Gastroesophageal sphincter (tissue), 4 donors: ENCODE data around the gene NUP160. TPM values are rescaled to one million over a fixed set of nuclear protein-coding genes. Genes with fewer than 3 reads are reported as not detected.
A peak's percentile ranks its signal among the peaks of the same experiment; 100 is the strongest.
"Not testable (repeated sequence)": the region's sequence is repeated elsewhere in the genome, so short reads cannot be mapped to it uniquely, and the experiment has no call there.

Experiments used
- ATAC-seq: fragments of 150-250 bp; one replicate; pipeline ENCODE4 v1.9.1; 2016; ENCODE audit warnings: mild to moderate bottlenecking, moderate library complexity
- H3K27ac ChIP-seq, 4 donors: fragments of 200-600 bp; sonication (generic) in 3 of 4; 1 replicate in 3 of 4; 2 replicates in 1 of 4; pipeline ENCODE4 v1.5.1; 2016 to 2019
- H3K27me3 ChIP-seq: fragments of 200-600 bp; sonication (generic); one replicate; pipeline ENCODE4 v1.5.1; 2019
- H3K36me3 ChIP-seq, 2 donors: fragments of 200-600 bp; sonication (generic); one replicate each; pipeline ENCODE4 v1.5.1; 2019; ENCODE audit warnings: control low read depth in 1 of 2
- H3K4me1 ChIP-seq, 3 donors: fragments of 200-600 bp; sonication (generic); 1 replicate in 2 of 3; 2 replicates in 1 of 3; pipeline ENCODE4 v1.5.1; 2016 to 2019; ENCODE audit warnings: control low read depth in 2 of 3
- H3K4me3 ChIP-seq, 2 donors: fragments of 200-600 bp; sonication (generic); one replicate each; pipeline ENCODE4 v1.5.1; 2019; ENCODE audit warnings: mild to moderate bottlenecking in 1 of 2, moderate library complexity in 1 of 2
- H3K9me3 ChIP-seq, 3 donors: fragments of 200-600 bp; sonication (generic); one replicate each; pipeline ENCODE4 v1.5.1; 2017 to 2019; ENCODE audit warnings: control low read depth in 2 of 3
- EP300 ChIP-seq: sonication (generic); formaldehyde crosslinking; IDR thresholded peaks from one replicate; pipeline ENCODE4 v1.6.1; 2017; ENCODE audit warnings: antibody characterized with exemption, mild to moderate bottlenecking
- POLR2A ChIP-seq, 2 donors: fragments of 450-650 bp; IDR thresholded peaks; one replicate each; pipeline ENCODE4 v1.6.1; 2017; ENCODE audit warnings: antibody characterized with exemption in 2 of 2, mild to moderate bottlenecking in 2 of 2, moderate library complexity in 1 of 2
- POLR2AphosphoS5 ChIP-seq: sonication (generic); formaldehyde crosslinking; IDR thresholded peaks from one replicate; pipeline ENCODE4 v1.6.1; 2017; ENCODE audit warnings: antibody characterized with exemption
- WGBS, 2 donors: methylation state at CpG; one replicate each; pipeline ENCODE4 v1.1.5; 2018; ENCODE audit warnings: low coverage in 1 of 2; 5-methylcytosine and 5-hydroxymethylcytosine counted together
- total RNA-seq, 4 donors: library from RNA; depleted of rRNA; stranded (reverse); fragments of >200 nt; gene quantifications; one replicate each; pipeline ENCODE4 v1.1.0, GENCODE V29; 2016
- TF ChIP-seq, protein P1 (sequence below), 4 experiments: fragments of 200-600 bp in 2 of 4; fragments of 450-650 bp in 2 of 4; sonication (generic) in 1 of 4; IDR thresholded peaks; one replicate each; pipeline ENCODE4 v1.5.1; 2017 to 2019; ENCODE audit warnings: antibody characterized with exemption in 4 of 4, mild to moderate bottlenecking in 2 of 4, moderate library complexity in 2 of 4

The NUP160 gene
- total RNA-seq, 4 donors from 2014 or later = 15.7 to 34.2 (median 22.9) TPM

DNA sequence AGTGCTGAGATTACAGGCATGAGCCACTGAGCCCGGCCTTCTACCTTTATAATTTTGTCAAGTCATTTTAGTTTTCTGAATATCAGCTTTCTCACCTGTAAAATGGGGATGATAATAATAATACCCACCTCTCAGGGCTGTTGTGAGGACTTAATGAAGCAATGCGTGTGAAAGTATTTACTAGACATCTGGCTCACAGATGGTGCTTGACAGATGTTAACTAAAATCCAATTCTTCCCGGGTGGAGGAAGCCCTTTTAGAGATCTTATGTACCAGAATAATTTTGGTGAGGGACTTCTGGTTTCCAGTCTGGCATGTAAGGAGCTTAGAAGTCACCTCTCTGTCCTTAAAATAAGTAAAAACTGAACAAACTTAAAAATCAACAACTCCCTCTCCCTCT lies 43.7 kb upstream of the NUP160 start:
- H3K4me1 ChIP-seq = no peaks in the 10 kb centered on the region
- peaks cover 4% of the 10 kb centered on the region for H3K27me3 ChIP-seq
- WGBS, 2 donors = 70 to 75% methylated on average over 2 of the region's 3 CpGs
- no peak for TF ChIP-seq POLR2A (IDR thresholded peaks at IDR 0.05)
- TF ChIP-seq POLR2AphosphoS5 = no peak
- TF ChIP-seq EP300 = no peak
- TF ChIP-seq, protein P1, sequence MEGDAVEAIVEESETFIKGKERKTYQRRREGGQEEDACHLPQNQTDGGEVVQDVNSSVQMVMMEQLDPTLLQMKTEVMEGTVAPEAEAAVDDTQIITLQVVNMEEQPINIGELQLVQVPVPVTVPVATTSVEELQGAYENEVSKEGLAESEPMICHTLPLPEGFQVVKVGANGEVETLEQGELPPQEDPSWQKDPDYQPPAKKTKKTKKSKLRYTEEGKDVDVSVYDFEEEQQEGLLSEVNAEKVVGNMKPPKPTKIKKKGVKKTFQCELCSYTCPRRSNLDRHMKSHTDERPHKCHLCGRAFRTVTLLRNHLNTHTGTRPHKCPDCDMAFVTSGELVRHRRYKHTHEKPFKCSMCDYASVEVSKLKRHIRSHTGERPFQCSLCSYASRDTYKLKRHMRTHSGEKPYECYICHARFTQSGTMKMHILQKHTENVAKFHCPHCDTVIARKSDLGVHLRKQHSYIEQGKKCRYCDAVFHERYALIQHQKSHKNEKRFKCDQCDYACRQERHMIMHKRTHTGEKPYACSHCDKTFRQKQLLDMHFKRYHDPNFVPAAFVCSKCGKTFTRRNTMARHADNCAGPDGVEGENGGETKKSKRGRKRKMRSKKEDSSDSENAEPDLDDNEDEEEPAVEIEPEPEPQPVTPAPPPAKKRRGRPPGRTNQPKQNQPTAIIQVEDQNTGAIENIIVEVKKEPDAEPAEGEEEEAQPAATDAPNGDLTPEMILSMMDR (IDR thresholded peaks at IDR 0.05) = no peak
- H3K36me3 ChIP-seq = no peaks in the 10 kb centered on the region
- H3K27ac ChIP-seq = no peak overlapping the region
- no peak for ATAC-seq
- H3K9me3 ChIP-seq = no peaks in the 10 kb centered on the region
- no peak overlapping the region for H3K4me3 ChIP-seq

DNA sequence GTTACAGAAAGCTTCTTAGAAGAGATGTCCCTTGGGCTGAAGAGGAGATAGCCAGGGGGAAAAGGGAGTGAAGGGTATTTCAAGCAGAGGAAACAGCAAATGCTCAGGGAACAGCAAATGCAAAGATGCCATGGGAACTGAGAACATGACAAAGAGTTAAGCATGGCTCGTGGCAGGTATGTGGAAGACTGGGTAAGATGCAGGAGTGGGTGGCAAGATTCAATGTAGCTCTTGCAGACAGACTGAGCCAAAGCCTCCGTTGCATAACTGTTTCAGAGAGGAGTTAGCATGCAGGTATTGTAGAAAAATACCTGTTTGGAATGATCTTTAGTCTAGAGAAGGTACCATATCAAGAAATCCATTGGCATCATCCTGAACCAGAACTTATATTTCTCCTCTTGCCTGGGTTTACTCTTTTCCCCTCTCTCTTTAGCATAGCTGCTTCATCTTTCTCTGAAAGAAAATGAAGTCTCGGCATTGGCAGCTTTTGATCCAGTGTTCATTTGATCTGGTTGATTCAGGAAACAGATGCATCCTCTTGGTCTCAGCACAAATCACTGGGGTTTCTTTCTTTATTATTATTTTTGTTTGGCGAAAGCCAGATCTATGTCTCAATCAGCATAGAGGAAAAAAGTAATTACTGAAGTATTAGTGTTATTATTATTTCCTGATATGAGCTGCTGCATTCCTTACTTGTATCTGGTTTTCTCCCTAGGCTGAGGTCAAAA lies 41.7 kb upstream of the NUP160 start:
- Histone ChIP-seq H3K4me3 (no peak overlapping the region), H3K9me3 (no peaks in the 10 kb centered on the region), H3K36me3 (no peaks in the 10 kb centered on the region), H3K27me3 (peaks cover 4% of the 10 kb centered on the region), H3K4me1 (no peaks in the 10 kb centered on the region), H3K27ac (no peak overlapping the region)
- TF ChIP-seq EP300 (no peak), POLR2A (IDR thresholded peaks at IDR 0.05) (no peak), POLR2AphosphoS5 (no peak)
- TF ChIP-seq, protein P1 (IDR thresholded peaks at IDR 0.05) = no peak
- 56 to 58% methylated on average over 4 of the region's 4 CpGs for WGBS, 2 donors
- ATAC-seq = no peak

DNA sequence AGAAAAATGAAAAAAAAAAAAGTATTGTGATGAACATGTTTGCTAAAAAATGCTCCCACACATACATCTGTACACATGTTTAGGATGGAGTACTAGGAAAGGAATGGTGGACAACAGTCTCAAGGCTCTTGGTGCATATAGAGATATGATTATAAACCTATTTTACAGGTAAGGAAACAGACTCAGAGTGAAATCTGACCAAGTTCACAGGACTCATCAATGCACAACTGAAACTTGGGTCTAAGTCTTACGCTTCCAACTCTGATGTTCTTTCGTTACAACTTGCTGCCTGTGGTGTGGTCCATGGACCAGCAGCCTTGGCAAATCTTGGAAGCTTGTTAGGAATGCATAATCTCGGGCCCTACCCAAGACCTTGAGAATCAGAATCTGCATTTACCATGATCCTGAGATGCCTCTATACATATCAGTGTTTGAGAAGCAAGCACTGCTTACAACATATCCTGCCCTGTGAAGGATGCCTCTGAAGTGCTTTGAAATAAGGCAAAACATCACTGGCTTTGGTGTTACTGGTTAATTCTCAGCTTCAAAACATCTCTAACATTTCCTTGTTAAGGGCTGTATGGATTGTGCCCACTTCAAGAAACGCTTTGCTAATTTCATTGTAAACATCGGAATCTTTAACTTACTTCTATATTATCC lies 39.9 kb upstream of the NUP160 start:
- Histone ChIP-seq H3K4me1 (no peaks in the 10 kb centered on the region), H3K27me3 (peaks cover 4% of the 10 kb centered on the region), H3K4me3 (no peak overlapping the region), H3K27ac (no peak overlapping the region), H3K9me3 (no peaks in the 10 kb centered on the region), H3K36me3 (no peaks in the 10 kb centered on the region)
- TF ChIP-seq, protein P1 (IDR thresholded peaks at IDR 0.05) = no peak
- TF ChIP-seq POLR2AphosphoS5 = no peak
- no peak for TF ChIP-seq EP300
- TF ChIP-seq POLR2A (IDR thresholded peaks at IDR 0.05) = no peak
- no peak for ATAC-seq
- 87 to 92% methylated on average over 5 of the region's 5 CpGs for WGBS, 2 donors

DNA sequence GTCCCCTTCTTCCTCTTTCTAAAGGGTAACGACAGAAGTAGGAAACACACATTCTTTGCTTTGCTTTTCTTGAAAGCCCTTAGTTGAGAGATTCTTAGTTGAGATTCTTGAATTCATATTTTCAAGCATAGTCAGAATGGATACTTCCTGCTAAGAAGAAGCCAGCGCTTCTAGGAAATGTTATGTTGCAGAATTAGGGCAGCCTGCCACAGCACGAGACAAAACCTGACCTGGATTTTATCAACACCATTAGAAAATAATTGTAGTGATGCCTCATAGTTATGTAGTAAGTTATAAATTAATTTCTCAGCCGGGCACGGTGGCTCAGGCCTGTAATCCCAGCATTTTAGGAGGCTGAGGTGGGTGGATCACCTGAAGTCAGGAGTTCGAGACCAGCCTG lies 37.9 kb upstream of the NUP160 start:
- Histone ChIP-seq H3K4me3 (no peak overlapping the region), H3K27me3 (peaks cover 4% of the 10 kb centered on the region), H3K4me1 (no peaks in the 10 kb centered on the region), H3K27ac (peak overlapping the region in 1 of 4 donors; percentile 29), H3K9me3 (no peaks in the 10 kb centered on the region), H3K36me3 (no peaks in the 10 kb centered on the region)
- ATAC-seq = peak; percentile 58
- 30 to 31% methylated on average over 6 of the region's 6 CpGs for WGBS, 2 donors
- TF ChIP-seq EP300 = no peak

DNA sequence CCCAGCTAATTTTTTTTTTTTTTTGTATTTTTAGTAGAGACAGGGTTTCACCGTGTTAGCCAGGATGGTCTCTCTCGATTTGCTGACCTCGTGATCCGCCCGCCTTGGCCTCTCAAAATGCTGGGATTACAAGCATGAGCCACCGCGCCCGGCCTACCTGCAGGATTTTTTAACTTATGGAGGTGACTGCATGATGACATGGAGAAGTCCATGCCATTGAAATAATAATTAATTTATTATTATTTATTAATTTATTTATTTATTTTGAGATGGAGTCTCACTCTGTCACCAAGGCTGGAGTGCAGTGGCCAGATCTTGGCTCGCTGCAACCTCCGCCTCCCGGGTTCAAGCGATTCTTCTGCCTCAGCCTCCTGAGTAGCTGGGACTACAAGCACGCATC lies 34.3 kb upstream of the NUP160 start:
- not testable (repeated sequence) for H3K9me3 ChIP-seq, ATAC-seq, H3K36me3 ChIP-seq, H3K4me1 ChIP-seq, H3K27ac ChIP-seq, H3K27me3 ChIP-seq, H3K4me3 ChIP-seq
- 87% methylated on average over 9 of the region's 13 CpGs; no CpG with 5 or more reads in 1 of the 2 donors for WGBS, 2 donors

DNA sequence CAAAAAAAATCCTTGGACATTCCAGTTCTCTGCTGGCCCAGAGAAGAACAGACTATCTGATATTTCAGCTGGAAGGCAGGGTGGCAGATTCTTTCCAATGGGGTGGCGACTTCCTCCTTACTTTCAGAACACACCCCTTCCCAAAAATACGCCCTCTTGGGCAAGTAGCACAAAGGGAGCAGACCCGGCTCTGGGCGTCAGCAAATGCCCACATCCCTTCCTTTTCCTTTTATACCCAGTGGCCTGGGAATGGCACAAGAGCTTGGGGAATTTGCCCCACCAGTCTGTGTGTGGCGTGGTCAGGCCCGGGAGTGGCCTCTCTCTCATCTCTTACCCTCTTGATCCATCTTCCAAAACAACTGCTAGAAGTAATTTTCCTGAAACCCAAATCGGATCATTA lies 33.0 kb upstream of the NUP160 start:
- WGBS, 2 donors = 47 to 88% methylated on average over 3 to 7 of the region's 7 CpGs
- peak; percentile 58 for ATAC-seq
- H3K27me3 ChIP-seq = peaks cover 10% of the 10 kb centered on the region
- peaks cover 0 to 9% (median 0%) of the 10 kb centered on the region in 3 donors for H3K9me3 ChIP-seq
- no peaks in the 10 kb centered on the region for H3K4me1 ChIP-seq
- no peak overlapping the region for H3K27ac ChIP-seq
- H3K4me3 ChIP-seq = no peak overlapping the region
- TF ChIP-seq EP300 = no peak
- TF ChIP-seq POLR2AphosphoS5 = no peak
- no peaks in the 10 kb centered on the region for H3K36me3 ChIP-seq
